ENCODE results near the gene GLI2. TPM values are rescaled to one million over a fixed set of nuclear protein-coding genes. Genes with fewer than 3 reads are reported as not detected.

The GLI2 gene
- polyA plus RNA-seq, 3 donors = not detected

GRCh38 chr2:120709608-120710041 lies 26.0 kb upstream of the GLI2 start:
- WGBS (ENCODE audit: insufficient coverage) = 100% methylated on average over 1 of the region's 5 CpGs
- no peak overlapping the region for H3K4me3 ChIP-seq (replicated peaks in 1 of 3; ENCODE audit: low read depth in 2 of 3, low read length in 3 of 3)
- H3K27ac ChIP-seq (ENCODE audit: low read depth in 1 of 2, low read length in 2 of 2) = no peak overlapping the region
- no peaks in the 10 kb centered on the region for H3K27me3 ChIP-seq (ENCODE audit: control insufficient read depth in 2 of 2, insufficient read depth in 2 of 2, low read length in 2 of 2)
- H3K36me3 ChIP-seq (replicated peaks in 1 of 2; ENCODE audit: control insufficient read depth in 1 of 2, insufficient read depth in 2 of 2, low read length in 2 of 2) = no peaks in the 10 kb centered on the region
- no peaks in the 10 kb centered on the region for H3K4me1 ChIP-seq (ENCODE audit: control insufficient read depth in 1 of 2, insufficient read depth in 2 of 2, low read length in 2 of 2)
- no peak overlapping the region for H3K9ac ChIP-seq (ENCODE audit: insufficient read depth, low read length, poor library complexity, severe bottlenecking)
- intact Hi-C loops (cut with micrococcal nuclease) = no loop called here
- H3K4me2 ChIP-seq (replicated peaks; ENCODE audit: extremely low read depth, low read length, poor library complexity, severe bottlenecking) = no peak overlapping the region
- no peak overlapping the region for H3K27ac Mint-ChIP-seq
- TF ChIP-seq CTCF (IDR thresholded peaks at IDR 0.05) = no peak
- H3K27me3 Mint-ChIP-seq (ENCODE audit: low read depth in 3 of 3) = peaks cover 3 to 10% (median 5%) of the 10 kb centered on the region in 3 donors
- peaks cover 0 to 2% (median 0%) of the 10 kb centered on the region in 7 donors for H3K9me3 Mint-ChIP-seq
- no peak overlapping the region for H2AFZ ChIP-seq (ENCODE audit: insufficient read depth, low read depth, low read length, poor library complexity, severe bottlenecking)
- no peaks in the 10 kb centered on the region for H3K36me3 Mint-ChIP-seq
- no peaks in the 10 kb centered on the region for H3K9me3 ChIP-seq (replicated peaks in 1 of 2; ENCODE audit: control insufficient read depth in 1 of 2, insufficient read depth in 1 of 2, low read length in 2 of 2)
- H3K79me2 ChIP-seq (ENCODE audit: insufficient read depth, low read length) = no peaks in the 10 kb centered on the region
- H4K20me1 ChIP-seq (ENCODE audit: insufficient read depth, low read length) = no peaks in the 10 kb centered on the region
- no peak for DNase-seq
- no peak overlapping the region for H3K4me3 Mint-ChIP-seq
- no peaks in the 10 kb centered on the region for H3K4me1 Mint-ChIP-seq

DNA sequence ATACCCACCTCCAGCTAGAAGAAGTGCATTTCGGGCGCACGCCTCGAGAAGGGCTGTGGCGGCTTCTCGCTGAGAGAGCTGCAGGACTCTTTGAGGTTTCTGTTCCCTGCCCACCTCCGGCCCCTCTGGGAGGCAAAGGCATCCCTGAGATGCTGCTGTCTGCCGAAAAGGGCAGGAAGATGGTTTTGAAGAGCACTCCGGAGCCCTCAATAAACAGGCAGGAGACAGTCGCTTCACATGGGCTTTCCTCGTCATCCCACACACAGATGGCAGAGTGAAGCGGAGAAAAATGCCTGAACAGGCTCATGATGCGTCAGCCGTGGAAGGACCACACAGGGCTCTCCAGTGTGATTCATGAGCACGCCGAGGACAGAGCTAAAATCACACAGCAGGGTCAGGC lies 25.4 kb upstream of the GLI2 start:
- Mint-ChIP-seq H3K27ac (peak overlapping the region in 1 of 7 donors; percentile 51), H3K36me3 (no peaks in the 10 kb centered on the region), H3K4me1 (no peaks in the 10 kb centered on the region), H3K9me3 (peaks cover 0 to 2% (median 0%) of the 10 kb centered on the region in 7 donors), H3K4me3 (no peak overlapping the region), H3K27me3 (ENCODE audit: low read depth in 3 of 3) (peaks cover 3 to 10% (median 4%) of the 10 kb centered on the region in 3 donors)
- Histone ChIP-seq H3K79me2 (ENCODE audit: insufficient read depth, low read length) (no peaks in the 10 kb centered on the region), H3K4me1 (ENCODE audit: control insufficient read depth in 1 of 2, insufficient read depth in 2 of 2, low read length in 2 of 2) (no peaks in the 10 kb centered on the region), H3K4me3 (replicated peaks in 1 of 3; ENCODE audit: low read depth in 2 of 3, low read length in 3 of 3) (no peak overlapping the region), H2AFZ (ENCODE audit: insufficient read depth, low read depth, low read length, poor library complexity, severe bottlenecking) (no peak overlapping the region), H3K36me3 (replicated peaks in 1 of 2; ENCODE audit: control insufficient read depth in 1 of 2, insufficient read depth in 2 of 2, low read length in 2 of 2) (no peaks in the 10 kb centered on the region), H4K20me1 (ENCODE audit: insufficient read depth, low read length) (no peaks in the 10 kb centered on the region), H3K4me2 (replicated peaks; ENCODE audit: extremely low read depth, low read length, poor library complexity, severe bottlenecking) (no peak overlapping the region), H3K27me3 (ENCODE audit: control insufficient read depth in 2 of 2, insufficient read depth in 2 of 2, low read length in 2 of 2) (no peaks in the 10 kb centered on the region), H3K27ac (ENCODE audit: low read depth in 1 of 2, low read length in 2 of 2) (no peak overlapping the region), H3K9me3 (replicated peaks in 1 of 2; ENCODE audit: control insufficient read depth in 1 of 2, insufficient read depth in 1 of 2, low read length in 2 of 2) (no peaks in the 10 kb centered on the region), H3K9ac (ENCODE audit: insufficient read depth, low read length, poor library complexity, severe bottlenecking) (no peak overlapping the region)
- TF ChIP-seq CTCF (IDR thresholded peaks at IDR 0.05) = no peak
- intact Hi-C loops (cut with micrococcal nuclease) = no loop called here
- 93% methylated on average over 16 of the region's 16 CpGs for WGBS (ENCODE audit: insufficient coverage)
- no peak for DNase-seq

All from CD14-positive monocyte (primary cell).